HCT116 (cell line): ENCODE measurements around the gene RNF25. TPM values are rescaled to one million over a fixed set of nuclear protein-coding genes. Genes with fewer than 3 reads are reported as not detected.
A peak's percentile ranks its signal among the peaks of the same experiment; 100 is the strongest.

Source experiments
- ATAC-seq: fragments of 200-7000 bp; cut with Tn5 transposase; 2 replicates; pipeline ENCODE4 v1.9.1; 2020; ENCODE audit warnings: mild to moderate bottlenecking, moderate library complexity
- BruUV-seq: library from RNA; stranded (reverse); fragments of 400-500 nt; replicated peaks from 2 replicates; lab custom pipeline; 2021; lab: Mats Ljungman, UMichigan
- CTCF ChIA-PET: fragments of 300-600 bp; sonication (Branson Sonifier 250); formaldehyde crosslinking; loops from one replicate; lab custom pipeline; 2021; ENCODE audit warnings: antibody characterized with exemption; lab: Charles Lee
- POLR2A ChIA-PET: fragments of 300-600, 350-600 bp; sonication (Branson Sonifier 250); formaldehyde crosslinking; loops from one replicate; lab custom pipeline; 2021; ENCODE audit warnings: antibody characterized with exemption; lab: Charles Lee
- RAD21 ChIA-PET, 2 experiments: fragments of 300-600 bp; sonication (Branson Sonifier 250); formaldehyde crosslinking; loops; one replicate each; lab custom pipeline; 2023; ENCODE audit warnings: low total read pairs in 2 of 2; ENCODE audit not compliant: uncharacterized antibody in 2 of 2, unreplicated experiment in 2 of 2, low non-redundant PET in 1 of 2; lab: Charles Lee
- DNase-seq: peaks from one replicate; pipeline ENCODE4 v3.0.0-alpha.2; 2010; ENCODE audit warnings: low read depth, low spot score
- H2AFZ ChIP-seq: fragments of 200-600 bp; shearing (Covaris generic), sonication (generic); 2 replicates; pipeline ENCODE4 v1.6.1; 2017; ENCODE audit warnings: low read depth, mixed run types, mixed read lengths, antibody characterized with exemption, low read length; ENCODE audit not compliant: poor library complexity, severe bottlenecking
- H3K27ac ChIP-seq: 2 replicates; pipeline ENCODE4 v1.5.1; 2012; ENCODE audit warnings: low read depth, low read length
- H3K27me3 ChIP-seq: fragments of 200-600 bp; sonication (generic); 2 replicates; pipeline ENCODE4 v1.6.1; 2016; ENCODE audit warnings: mixed run types, low read length, mixed read lengths; ENCODE audit not compliant: insufficient read depth
- H3K36me3 ChIP-seq, 2 experiments: fragments of 200-500 bp in 1 of 2; fragments of 200-600 bp in 1 of 2; sonication (Bioruptor generic) in 1 of 2; sonication (generic) in 1 of 2; 2 replicates each; pipeline versions ENCODE4 v1.5.1 to v1.6.1; 2014 to 2016; ENCODE audit warnings: low read length in 2 of 2, inconsistent platforms in 1 of 2, mixed read lengths in 1 of 2, mixed run types in 1 of 2; ENCODE audit not compliant: insufficient read depth in 2 of 2, control insufficient read depth in 1 of 2
- H3K4me1 ChIP-seq, 2 experiments: fragments of 200-600 bp in 1 of 2; sonication (generic) in 1 of 2; 2 replicates each; pipeline versions ENCODE4 v1.5.1 to v1.6.1; 2012 to 2017; ENCODE audit warnings: low read length in 2 of 2, inconsistent platforms in 1 of 2, mild to moderate bottlenecking in 1 of 2, mixed read lengths in 1 of 2, mixed run types in 1 of 2, moderate library complexity in 1 of 2; ENCODE audit not compliant: insufficient read depth in 2 of 2, control insufficient read depth in 1 of 2
- H3K4me2 ChIP-seq: fragments of 200-600 bp; sonication (generic); 2 replicates; pipeline ENCODE4 v1.6.1; 2017; ENCODE audit warnings: mixed run types, low read length, mixed read lengths
- H3K4me3 ChIP-seq, 2 experiments: fragments of 200-600 bp in 1 of 2; sonication (generic) in 1 of 2; replicated peaks in 1 of 2; 2 replicates each; pipeline ENCODE4 v1.5.1; 2011 to 2016; ENCODE audit warnings: low read length in 2 of 2, control low read depth in 1 of 2, low read depth in 1 of 2, mild to moderate bottlenecking in 1 of 2, mixed read lengths in 1 of 2, mixed run types in 1 of 2
- H3K79me2 ChIP-seq: fragments of 200-600 bp; sonication (generic); 2 replicates; pipeline ENCODE4 v1.6.1; 2017; ENCODE audit warnings: mild to moderate bottlenecking, mixed run types, low read length, moderate library complexity, mixed read lengths; ENCODE audit not compliant: insufficient read depth
- H3K9ac ChIP-seq: fragments of 200-600 bp; sonication (generic); 2 replicates; pipeline ENCODE4 v1.6.1; 2016; ENCODE audit warnings: low read length, mixed read lengths
- H3K9me2 ChIP-seq: fragments of 200-600 bp; sonication (generic), shearing (Covaris generic); 2 replicates; pipeline ENCODE4 v1.6.1; 2017; ENCODE audit warnings: mixed run types, mild to moderate bottlenecking, moderate library complexity; ENCODE audit not compliant: insufficient read depth
- H3K9me3 ChIP-seq, 2 experiments: fragments of 200-500 bp in 1 of 2; fragments of 200-600 bp in 1 of 2; sonication (Bioruptor generic) in 1 of 2; sonication (generic) in 1 of 2; 2 replicates each; pipeline ENCODE4 v1.6.1; 2014 to 2017; ENCODE audit warnings: low read length in 2 of 2, mixed read lengths in 2 of 2, inconsistent platforms in 1 of 2, low read depth in 1 of 2, mild to moderate bottlenecking in 1 of 2, mixed run types in 1 of 2, moderate library complexity in 1 of 2; ENCODE audit not compliant: control insufficient read depth in 1 of 2, insufficient read depth in 1 of 2
- H4K20me1 ChIP-seq: fragments of 200-600 bp; sonication (generic), shearing (Covaris generic); 2 replicates; pipeline ENCODE4 v1.6.1; 2017; ENCODE audit warnings: mixed run types, mild to moderate bottlenecking, moderate library complexity; ENCODE audit not compliant: insufficient read depth
- CBX3 ChIP-seq: IDR thresholded peaks from 2 replicates; pipeline ENCODE4 v1.6.1; 2012; ENCODE audit warnings: low read depth
- CEBPB ChIP-seq: IDR thresholded peaks from 2 replicates; pipeline ENCODE4 v1.6.1; 2012; ENCODE audit warnings: low read depth
- ELF1 ChIP-seq: IDR thresholded peaks from 2 replicates; pipeline ENCODE4 v1.6.1; 2012; ENCODE audit warnings: low read depth, borderline replicate concordance
- TCF7L2 ChIP-seq: IDR thresholded peaks from 2 replicates; pipeline ENCODE4 v1.7.0; 2011; ENCODE audit warnings: borderline replicate concordance, inconsistent platforms; ENCODE audit not compliant: insufficient read depth, insufficient read length; ENCODE audit errors: extremely low read depth
- YY1 ChIP-seq: IDR thresholded peaks from 2 replicates; pipeline ENCODE4 v1.6.1; 2011; ENCODE audit warnings: low read length, low read depth, moderate library complexity, mild to moderate bottlenecking; ENCODE audit not compliant: insufficient replicate concordance; ENCODE audit errors: extremely low read depth
- ZFX ChIP-seq: fragments of 450-650 bp; IDR thresholded peaks from 2 replicates; pipeline ENCODE4 v1.6.1; 2017
- intact Hi-C: fragments of 100-400 bp; cut with micrococcal nuclease; formaldehyde crosslinking; loops from 2 replicates; pipeline ENCODE4 v1.10.0; 2022
- total RNA-seq: library from RNA; stranded (reverse); gene quantifications from one replicate; pipeline ENCODE4 v1.2.1, GENCODE V29; 2021; ENCODE audit not compliant: unreplicated experiment
- TF ChIP-seq, protein P1 (sequence below): IDR thresholded peaks from 2 replicates; pipeline ENCODE4 v1.6.1; 2012
- TF ChIP-seq, protein P2 (sequence below): IDR thresholded peaks from 2 replicates; pipeline ENCODE4 v1.6.1; 2011; ENCODE audit warnings: mild to moderate bottlenecking, low read length, moderate library complexity; ENCODE audit not compliant: insufficient replicate concordance; ENCODE audit errors: extremely low read depth

RNF25 gene
- total RNA-seq, 1 experiment from 2014 or later, result 23.4 TPM

DNA sequence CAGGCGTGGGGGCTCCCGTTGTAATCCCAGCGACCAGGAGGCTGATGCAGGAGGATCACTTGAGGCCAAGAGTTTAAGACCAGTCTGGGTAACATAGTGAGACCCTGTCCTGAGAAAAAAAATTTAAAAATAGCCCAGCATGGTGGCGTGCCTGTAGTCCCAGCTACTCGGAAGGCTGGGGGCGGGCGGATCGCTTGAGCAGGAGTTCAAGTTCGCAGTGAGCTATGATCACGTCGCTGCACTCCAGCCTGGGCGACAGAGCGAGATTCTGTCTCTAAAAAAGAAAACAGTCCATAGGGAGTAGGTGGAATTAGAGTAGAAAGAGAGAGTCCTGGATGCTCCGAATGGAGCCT is 38.5 kb upstream of the RNF25 start:
- Histone ChIP-seq H3K27ac (no peak overlapping the region), H4K20me1 (peaks cover 3% of the 10 kb centered on the region; the same call in 1 of the 2 replicates), H3K9me2 (no peaks in the 10 kb centered on the region), H3K9ac (no peak overlapping the region), H3K36me3 (no peaks in the 10 kb centered on the region), H2AFZ (no peak overlapping the region), H3K9me3 (no peaks in the 10 kb centered on the region), H3K27me3 (no peaks in the 10 kb centered on the region), H3K4me2 (peak overlapping the region; percentile 79), H3K4me1 (peaks cover 0 to 11% of the 10 kb centered on the region in 2 experiments; a peak in 2 of 4 replicates), H3K79me2 (peaks cover 44% of the 10 kb centered on the region), H3K4me3 (peak overlapping the region in 1 of 2 experiments; percentile 79; a peak in 1 of 4 replicates)
- TF ChIP-seq TCF7L2, result no peak
- no peak for TF ChIP-seq ZFX
- TF ChIP-seq, protein P1, sequence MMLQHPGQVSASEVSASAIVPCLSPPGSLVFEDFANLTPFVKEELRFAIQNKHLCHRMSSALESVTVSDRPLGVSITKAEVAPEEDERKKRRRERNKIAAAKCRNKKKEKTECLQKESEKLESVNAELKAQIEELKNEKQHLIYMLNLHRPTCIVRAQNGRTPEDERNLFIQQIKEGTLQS, result no peak
- TF ChIP-seq ELF1, result no peak
- no peak for TF ChIP-seq YY1
- TF ChIP-seq, protein P2, sequence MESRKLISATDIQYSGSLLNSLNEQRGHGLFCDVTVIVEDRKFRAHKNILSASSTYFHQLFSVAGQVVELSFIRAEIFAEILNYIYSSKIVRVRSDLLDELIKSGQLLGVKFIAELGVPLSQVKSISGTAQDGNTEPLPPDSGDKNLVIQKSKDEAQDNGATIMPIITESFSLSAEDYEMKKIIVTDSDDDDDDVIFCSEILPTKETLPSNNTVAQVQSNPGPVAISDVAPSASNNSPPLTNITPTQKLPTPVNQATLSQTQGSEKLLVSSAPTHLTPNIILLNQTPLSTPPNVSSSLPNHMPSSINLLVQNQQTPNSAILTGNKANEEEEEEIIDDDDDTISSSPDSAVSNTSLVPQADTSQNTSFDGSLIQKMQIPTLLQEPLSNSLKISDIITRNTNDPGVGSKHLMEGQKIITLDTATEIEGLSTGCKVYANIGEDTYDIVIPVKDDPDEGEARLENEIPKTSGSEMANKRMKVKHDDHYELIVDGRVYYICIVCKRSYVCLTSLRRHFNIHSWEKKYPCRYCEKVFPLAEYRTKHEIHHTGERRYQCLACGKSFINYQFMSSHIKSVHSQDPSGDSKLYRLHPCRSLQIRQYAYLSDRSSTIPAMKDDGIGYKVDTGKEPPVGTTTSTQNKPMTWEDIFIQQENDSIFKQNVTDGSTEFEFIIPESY, result no peak
- TF ChIP-seq CBX3, result no peak
- TF ChIP-seq CEBPB, result no peak
- ChIA-PET RAD21 (interaction anchor here in 1 of 2 experiments (0.7 kb wide), 1 partner anchor 51 kb away, joined by 3 read pairs; the partner anchor contains the start of genes BCS1L and ZNF142), CTCF (interaction anchor here (0.6 to 2.6 kb wide), 16 partner anchors 8 to 440 kb away, joined by 3 to 12 read pairs (median 4); partner anchors contain the start of genes AAMP, BCS1L, PNKD and RNF25), POLR2A (interaction anchor here (0.8 to 1.0 kb wide), 3 partner anchors 8 to 17 kb away, joined by 3 read pairs; no protein-coding TSS in a partner anchor)
- DNase-seq (no peak), ATAC-seq (0 out of 2 replicates have a peak, but pooled peaks have one; percentile 1)
- BruUV-seq, result no TSS peak
- intact Hi-C loops, result loop anchor here (1.0 kb wide), 1 partner anchor 137 kb away; no protein-coding TSS in a partner anchor
